GM12864 (cell line): ENCODE measurements around the gene VIPR2.
"Not testable (repeated sequence)": the region's sequence is repeated elsewhere in the genome, so short reads cannot be mapped to it uniquely, and the experiment has no call there.

Experiments used
- DNase-seq: peaks from one replicate; pipeline ENCODE4 v3.0.0-alpha.2; 2011; ENCODE audit warnings: low read depth
- H3K4me3 ChIP-seq: 2 replicates; pipeline ENCODE4 v1.5.1; 2011; ENCODE audit warnings: mild to moderate bottlenecking, low read depth, low read length, control low read depth
- CTCF ChIP-seq: IDR thresholded peaks from 2 replicates; pipeline ENCODE4 v1.5.1; 2011; ENCODE audit warnings: low read depth, mild to moderate bottlenecking, moderate library complexity, low read length, control low read depth, inconsistent platforms; ENCODE audit errors: missing control alignments

The VIPR2 gene

DNA sequence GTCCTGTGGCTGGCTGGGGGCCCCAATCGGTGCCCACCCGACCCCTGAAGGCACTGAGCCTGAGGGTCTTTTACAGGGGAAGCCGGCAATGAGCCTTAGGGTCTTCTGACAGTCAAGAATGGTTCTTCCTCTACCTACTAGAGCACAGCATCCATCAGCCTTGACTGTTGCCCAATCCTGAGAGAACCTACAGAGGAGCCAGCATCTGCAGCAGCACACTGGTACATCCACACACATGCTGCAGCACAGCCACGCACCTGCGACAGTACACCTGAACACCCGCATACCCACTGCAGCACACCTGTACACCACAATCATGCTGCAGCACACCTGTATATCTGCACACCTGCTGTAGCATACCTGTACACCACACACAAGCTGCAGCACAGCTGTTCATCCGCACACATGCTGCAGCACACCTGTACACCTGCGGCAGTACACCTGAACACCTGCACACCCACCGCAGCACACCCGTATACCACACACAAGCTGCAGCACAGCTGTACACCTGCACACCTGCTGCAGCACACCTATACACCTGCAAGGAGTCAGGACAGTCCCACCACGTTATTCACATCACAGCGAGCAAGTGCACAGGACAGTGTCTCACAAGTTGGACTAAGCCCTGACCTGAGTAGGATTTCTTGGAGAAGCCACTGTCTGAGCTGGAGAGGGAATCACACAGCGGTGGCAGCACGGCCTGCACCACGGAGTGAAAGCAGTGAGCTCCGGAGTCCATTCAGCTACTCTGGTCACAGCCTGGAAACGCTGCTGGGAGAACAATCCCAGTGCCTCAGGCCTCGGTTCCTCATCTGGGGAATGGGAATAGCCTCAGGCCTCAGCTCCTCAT is 56.4 kb downstream of the VIPR2 start:
- DNase-seq = no peak
- no peak for TF ChIP-seq CTCF
- no peak overlapping the region for H3K4me3 ChIP-seq

GRCh38 chr7:159086301-159086925 is 58.3 kb downstream of the VIPR2 start:
- no peak for TF ChIP-seq CTCF
- no peak overlapping the region for H3K4me3 ChIP-seq
- no peak for DNase-seq

- no peak for TF ChIP-seq CTCF
- H3K4me3 ChIP-seq = no peak overlapping the region
- no peak for DNase-seq
These were observed 60.4 kb downstream of the VIPR2 start for GRCh38 chr7:159084069-159084801.

- TF ChIP-seq CTCF = no peak
- no peak overlapping the region for H3K4me3 ChIP-seq
- no peak for DNase-seq
These were observed 61.0 kb downstream of the VIPR2 start for GRCh38 chr7:159083698-159084068.

DNA sequence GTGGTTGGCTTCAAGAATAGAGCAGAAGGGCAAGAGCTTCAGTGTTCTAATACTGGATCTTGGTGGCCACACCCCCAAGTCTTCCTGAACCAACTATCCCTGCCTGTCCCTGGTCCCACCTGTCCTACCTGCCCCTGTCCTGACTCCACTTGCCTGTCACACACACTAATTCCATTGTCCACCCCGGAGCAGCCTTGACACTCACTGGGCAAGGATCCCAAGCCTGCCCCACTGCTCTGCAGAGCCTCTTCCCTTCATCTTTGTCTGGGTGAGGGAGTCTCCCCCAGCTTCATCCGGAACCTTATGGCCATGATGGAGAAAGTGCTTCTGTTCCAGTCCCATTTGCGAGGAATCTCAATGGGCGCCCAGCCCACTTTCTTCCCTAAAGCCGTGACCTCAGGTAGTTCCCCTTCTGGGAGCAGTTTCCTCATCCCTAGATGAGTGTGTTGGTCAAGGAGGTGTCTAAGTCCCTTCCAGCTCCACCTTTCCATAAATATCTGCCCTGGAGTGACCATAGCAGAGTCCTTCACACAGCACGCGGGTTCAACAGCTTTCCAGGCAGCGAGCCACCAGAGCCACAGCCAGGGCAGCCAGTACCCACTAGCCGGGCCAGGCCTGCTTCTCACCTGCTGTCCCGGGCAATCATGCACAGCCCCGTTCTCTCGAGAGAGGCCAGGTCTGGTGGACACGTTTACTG is 61.5 kb downstream of the VIPR2 start:
- TF ChIP-seq CTCF = no peak
- H3K4me3 ChIP-seq = no peak overlapping the region
- no peak for DNase-seq

GRCh38 chr7:159082075-159082474 is 62.6 kb downstream of the VIPR2 start:
- H3K4me3 ChIP-seq, DNase-seq: not testable (repeated sequence)

GRCh38 chr7:159078911-159079270 is 65.8 kb downstream of the VIPR2 start:
- TF ChIP-seq CTCF = no peak
- no peak for DNase-seq
- H3K4me3 ChIP-seq = no peak overlapping the region
